Ishikawa (cell line): ENCODE measurements around the gene CD300LF.

ENCODE experiments used
- CEBPB ChIP-seq: IDR thresholded peaks from 2 replicates; pipeline ENCODE4 v1.6.1; 2012
- CREB1 ChIP-seq: IDR thresholded peaks from 2 replicates; pipeline ENCODE4 v1.6.1; 2012; ENCODE audit warnings: low read depth
- EGR1 ChIP-seq: IDR thresholded peaks from 2 replicates; pipeline ENCODE4 v1.6.1; 2012
- EP300 ChIP-seq: IDR thresholded peaks from 2 replicates; pipeline ENCODE4 v1.6.1; 2012; ENCODE audit warnings: borderline replicate concordance
- FOXM1 ChIP-seq: IDR thresholded peaks from 2 replicates; pipeline ENCODE4 v1.6.1; 2012; ENCODE audit warnings: low read depth, borderline replicate concordance
- NFIC ChIP-seq: IDR thresholded peaks from 2 replicates; pipeline ENCODE4 v1.6.1; 2012
- RAD21 ChIP-seq: IDR thresholded peaks from 2 replicates; pipeline ENCODE4 v1.6.1; 2012; ENCODE audit warnings: low read depth
- TAF1 ChIP-seq: IDR thresholded peaks from 2 replicates; pipeline ENCODE4 v1.6.1; 2012; ENCODE audit warnings: low read depth, mild to moderate bottlenecking
- TCF12 ChIP-seq: IDR thresholded peaks from 2 replicates; pipeline ENCODE4 v1.6.1; 2012; ENCODE audit warnings: low read depth
- TEAD4 ChIP-seq: IDR thresholded peaks from 2 replicates; pipeline ENCODE4 v1.6.1; 2012
- YY1 ChIP-seq: IDR thresholded peaks from 2 replicates; pipeline ENCODE4 v1.6.1; 2012; ENCODE audit warnings: low read depth
- ZBTB7A ChIP-seq: IDR thresholded peaks from 2 replicates; pipeline ENCODE4 v1.6.1; 2012; ENCODE audit warnings: low read depth
- TF ChIP-seq, protein P1 (sequence below): IDR thresholded peaks from 2 replicates; pipeline ENCODE4 v1.6.1; 2012
- TF ChIP-seq, protein P2 (sequence below): IDR thresholded peaks from 2 replicates; pipeline ENCODE4 v1.6.1; 2012; ENCODE audit warnings: low read depth, mild to moderate bottlenecking
- TF ChIP-seq, protein P3 (sequence below): IDR thresholded peaks from 2 replicates; pipeline ENCODE4 v1.6.1; 2012

The CD300LF gene

DNA sequence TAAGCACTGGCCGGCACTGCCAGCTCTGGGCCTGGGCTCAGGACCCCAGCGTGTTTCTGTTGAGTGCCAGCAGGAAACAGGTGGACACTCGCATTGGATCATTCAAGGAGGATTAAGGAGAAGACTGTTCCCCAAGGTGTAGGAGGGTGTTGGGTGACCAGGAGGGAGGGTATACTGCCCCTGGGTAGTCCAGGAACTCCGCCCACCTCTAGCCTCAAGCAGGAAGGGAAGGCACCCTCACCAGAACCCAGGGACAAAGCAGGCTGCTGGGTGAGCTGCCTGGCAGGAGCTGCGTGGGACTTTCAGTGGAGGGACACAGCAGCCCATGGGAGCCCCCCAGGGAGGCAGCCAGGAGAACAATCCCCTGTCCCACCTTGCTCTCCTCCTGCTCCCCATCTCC is 16.6 kb upstream of the CD300LF start:
- TF ChIP-seq TAF1 (no peak), TCF12 (no peak), FOXM1 (no peak), NFIC (no peak), YY1 (no peak), ZBTB7A (no peak), EGR1 (no peak), EP300 (no peak), TEAD4 (no peak), CEBPB (no peak), CREB1 (no peak), RAD21 (no peak)
- TF ChIP-seq, protein P1, sequence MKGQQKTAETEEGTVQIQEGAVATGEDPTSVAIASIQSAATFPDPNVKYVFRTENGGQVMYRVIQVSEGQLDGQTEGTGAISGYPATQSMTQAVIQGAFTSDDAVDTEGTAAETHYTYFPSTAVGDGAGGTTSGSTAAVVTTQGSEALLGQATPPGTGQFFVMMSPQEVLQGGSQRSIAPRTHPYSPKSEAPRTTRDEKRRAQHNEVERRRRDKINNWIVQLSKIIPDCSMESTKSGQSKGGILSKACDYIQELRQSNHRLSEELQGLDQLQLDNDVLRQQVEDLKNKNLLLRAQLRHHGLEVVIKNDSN: no peak
- TF ChIP-seq, protein P2, sequence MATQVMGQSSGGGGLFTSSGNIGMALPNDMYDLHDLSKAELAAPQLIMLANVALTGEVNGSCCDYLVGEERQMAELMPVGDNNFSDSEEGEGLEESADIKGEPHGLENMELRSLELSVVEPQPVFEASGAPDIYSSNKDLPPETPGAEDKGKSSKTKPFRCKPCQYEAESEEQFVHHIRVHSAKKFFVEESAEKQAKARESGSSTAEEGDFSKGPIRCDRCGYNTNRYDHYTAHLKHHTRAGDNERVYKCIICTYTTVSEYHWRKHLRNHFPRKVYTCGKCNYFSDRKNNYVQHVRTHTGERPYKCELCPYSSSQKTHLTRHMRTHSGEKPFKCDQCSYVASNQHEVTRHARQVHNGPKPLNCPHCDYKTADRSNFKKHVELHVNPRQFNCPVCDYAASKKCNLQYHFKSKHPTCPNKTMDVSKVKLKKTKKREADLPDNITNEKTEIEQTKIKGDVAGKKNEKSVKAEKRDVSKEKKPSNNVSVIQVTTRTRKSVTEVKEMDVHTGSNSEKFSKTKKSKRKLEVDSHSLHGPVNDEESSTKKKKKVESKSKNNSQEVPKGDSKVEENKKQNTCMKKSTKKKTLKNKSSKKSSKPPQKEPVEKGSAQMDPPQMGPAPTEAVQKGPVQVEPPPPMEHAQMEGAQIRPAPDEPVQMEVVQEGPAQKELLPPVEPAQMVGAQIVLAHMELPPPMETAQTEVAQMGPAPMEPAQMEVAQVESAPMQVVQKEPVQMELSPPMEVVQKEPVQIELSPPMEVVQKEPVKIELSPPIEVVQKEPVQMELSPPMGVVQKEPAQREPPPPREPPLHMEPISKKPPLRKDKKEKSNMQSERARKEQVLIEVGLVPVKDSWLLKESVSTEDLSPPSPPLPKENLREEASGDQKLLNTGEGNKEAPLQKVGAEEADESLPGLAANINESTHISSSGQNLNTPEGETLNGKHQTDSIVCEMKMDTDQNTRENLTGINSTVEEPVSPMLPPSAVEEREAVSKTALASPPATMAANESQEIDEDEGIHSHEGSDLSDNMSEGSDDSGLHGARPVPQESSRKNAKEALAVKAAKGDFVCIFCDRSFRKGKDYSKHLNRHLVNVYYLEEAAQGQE: no peak
- TF ChIP-seq, protein P3, sequence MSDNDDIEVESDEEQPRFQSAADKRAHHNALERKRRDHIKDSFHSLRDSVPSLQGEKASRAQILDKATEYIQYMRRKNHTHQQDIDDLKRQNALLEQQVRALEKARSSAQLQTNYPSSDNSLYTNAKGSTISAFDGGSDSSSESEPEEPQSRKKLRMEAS: no peak

DNA sequence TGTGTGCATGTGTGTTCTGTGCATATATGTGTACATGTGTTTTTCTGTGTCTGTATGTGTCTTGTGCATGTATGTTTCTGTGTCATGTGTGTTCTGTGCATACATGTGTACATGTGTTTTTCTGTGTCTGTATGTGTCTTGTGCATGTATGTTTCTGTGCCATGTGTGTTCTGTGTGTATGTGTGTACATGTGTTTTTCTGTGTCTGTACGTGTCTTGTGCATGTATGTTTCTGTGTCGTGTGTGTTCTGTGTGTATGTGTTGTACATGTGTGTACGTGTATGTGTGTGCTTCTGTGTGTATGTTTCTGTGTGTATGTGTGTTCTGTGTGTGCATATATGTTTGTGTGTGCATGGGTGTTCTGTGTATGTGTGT is 16.0 kb upstream of the CD300LF start:
- TF ChIP-seq TAF1: no peak
- TF ChIP-seq FOXM1: no peak
- TF ChIP-seq CREB1: no peak
- TF ChIP-seq, protein P2: no peak
- TF ChIP-seq RAD21: no peak
- no peak for TF ChIP-seq CEBPB
- TF ChIP-seq, protein P1: no peak
- TF ChIP-seq NFIC: no peak
- no peak for TF ChIP-seq YY1
- TF ChIP-seq EP300: no peak
- no peak for TF ChIP-seq ZBTB7A
- TF ChIP-seq TCF12: no peak

DNA sequence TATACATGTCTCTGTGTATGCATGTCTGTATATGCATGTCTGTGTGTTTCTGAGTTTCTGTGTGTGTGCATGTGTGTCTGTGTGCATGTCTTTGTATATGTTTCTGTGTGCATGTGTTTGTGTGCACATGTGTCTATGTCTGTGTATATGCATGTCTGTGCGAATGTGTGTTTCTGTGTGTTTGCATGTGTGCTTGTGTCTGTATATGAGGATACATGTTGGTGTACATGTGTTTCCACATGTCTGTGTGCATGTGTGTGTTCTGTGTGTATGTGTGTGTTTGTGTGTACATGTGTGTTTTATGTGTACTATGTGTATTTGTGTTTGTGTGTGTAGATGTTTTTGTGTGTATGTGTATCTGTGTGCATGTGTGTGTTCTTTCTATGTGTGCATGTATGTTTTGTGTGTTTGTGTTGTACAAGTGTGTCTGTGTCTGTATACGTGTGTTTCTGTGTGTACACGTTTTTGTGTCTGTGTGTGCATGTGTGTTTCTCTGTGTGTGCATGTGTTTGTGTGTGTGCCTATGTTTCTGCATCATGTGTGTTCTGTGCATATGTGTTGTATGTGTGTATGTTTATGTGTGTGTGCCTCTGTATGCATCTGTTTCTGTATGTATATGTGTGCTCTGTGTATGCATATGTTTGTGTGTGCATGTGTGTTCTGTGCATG is 15.4 kb upstream of the CD300LF start:
- TF ChIP-seq TCF12 (no peak), FOXM1 (no peak), RAD21 (no peak), CREB1 (no peak), EP300 (no peak)

DNA sequence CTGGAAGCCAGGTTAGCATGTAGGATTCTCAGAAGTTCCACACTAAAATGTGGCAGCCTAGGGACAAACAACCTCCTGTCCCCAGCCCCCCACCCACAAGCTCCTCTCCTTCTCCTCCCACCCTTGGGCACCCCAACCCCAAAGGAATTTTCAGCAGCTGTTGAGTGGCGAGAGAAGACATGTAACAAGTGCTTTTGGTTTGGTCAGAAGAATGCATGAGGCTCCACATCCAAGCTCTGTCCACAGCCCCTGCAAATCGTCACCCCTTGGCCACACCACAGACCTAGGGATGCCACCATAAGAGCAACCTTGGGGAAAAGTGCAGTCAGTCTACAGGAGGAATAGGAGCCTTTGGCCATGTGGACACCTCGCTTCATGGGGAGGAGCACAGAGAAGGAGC is 12.4 kb upstream of the CD300LF start:
- TF ChIP-seq EP300: no peak
- TF ChIP-seq ZBTB7A: no peak
- no peak for TF ChIP-seq NFIC
- no peak for TF ChIP-seq CEBPB
- TF ChIP-seq TAF1: no peak
- TF ChIP-seq EGR1: no peak
- TF ChIP-seq, protein P1: no peak

DNA sequence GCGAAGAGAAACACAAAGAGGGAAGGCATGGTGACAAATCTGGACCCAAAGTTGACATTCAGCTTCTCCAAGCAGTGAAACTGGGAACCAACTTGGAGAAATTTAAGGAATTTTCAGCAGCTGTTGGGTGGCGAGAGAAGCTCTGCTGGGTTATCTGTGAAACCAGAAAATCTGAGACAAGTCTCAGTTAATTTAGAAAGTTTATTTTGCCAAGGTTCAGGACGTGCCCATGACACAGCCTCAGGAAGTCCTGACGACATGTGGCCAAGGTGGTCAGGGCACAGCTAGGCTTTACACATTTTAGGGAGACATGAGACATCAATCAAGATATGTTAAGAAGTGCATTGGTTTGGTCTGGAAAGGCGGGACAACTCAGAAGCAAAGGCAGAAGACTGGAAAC is 11.2 kb upstream of the CD300LF start:
- TF ChIP-seq TAF1: no peak
- TF ChIP-seq FOXM1: no peak
- TF ChIP-seq, protein P1: no peak
- no peak for TF ChIP-seq CEBPB
- TF ChIP-seq RAD21: no peak
- no peak for TF ChIP-seq CREB1
- TF ChIP-seq ZBTB7A: no peak
- no peak for TF ChIP-seq EGR1
- no peak for TF ChIP-seq NFIC
- TF ChIP-seq TEAD4: no peak
- no peak for TF ChIP-seq EP300

DNA sequence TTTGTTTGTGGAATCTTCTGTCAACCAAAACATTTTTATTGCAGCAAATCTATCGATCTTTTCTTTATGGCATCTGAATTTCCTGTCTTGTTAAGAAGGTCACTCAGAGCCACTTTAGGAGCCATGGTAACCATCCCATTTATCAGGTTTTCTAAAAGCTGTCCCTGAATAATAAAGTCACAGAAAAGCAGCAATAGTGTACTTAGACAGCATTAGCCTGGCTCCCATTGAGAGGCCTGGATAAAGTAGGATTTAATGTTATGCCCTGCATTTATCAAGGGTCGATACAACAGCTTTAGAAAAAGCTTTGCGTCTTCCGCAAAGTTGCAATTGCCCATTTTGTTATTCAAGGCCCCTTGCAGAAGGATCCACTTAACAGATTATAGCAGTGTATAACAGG is 10.1 kb upstream of the CD300LF start:
- TF ChIP-seq, protein P3: no peak
- TF ChIP-seq TEAD4 (no peak), YY1 (no peak), FOXM1 (no peak), NFIC (no peak), TCF12 (no peak), TAF1 (no peak), ZBTB7A (no peak), EP300 (no peak), EGR1 (no peak), CEBPB (no peak), CREB1 (no peak), RAD21 (no peak)
- TF ChIP-seq, protein P1: no peak
- TF ChIP-seq, protein P2: no peak
